K562 (cell line): ENCODE measurements around the gene NUP98. TPM values are rescaled to one million over a fixed set of nuclear protein-coding genes. Genes with fewer than 3 reads are reported as not detected.
A peak's percentile ranks its signal among the peaks of the same experiment; 100 is the strongest.

ENCODE experiments used
- ARID2 ChIP-seq: fragments of 450-650 bp; IDR thresholded peaks from 2 replicates; pipeline ENCODE4 v1.6.1; 2017; ENCODE audit warnings: antibody characterized with exemption, mild to moderate bottlenecking
- ATF2 ChIP-seq: sonication (generic); formaldehyde crosslinking; IDR thresholded peaks from 2 replicates; pipeline ENCODE4 v1.8.1; 2022; ENCODE audit warnings: missing genetic modification reagents
- CBX1 ChIP-seq: sonication (generic); IDR thresholded peaks from 2 replicates; pipeline ENCODE4 v1.6.1; 2016; ENCODE audit warnings: antibody characterized with exemption, low read depth, mild to moderate bottlenecking
- CBX3 ChIP-seq, 2 experiments: IDR thresholded peaks; 1 replicate in 1 of 2; 2 replicates in 1 of 2; pipeline ENCODE4 v1.6.1; 2012; ENCODE audit warnings: inconsistent platforms in 2 of 2, low read length in 2 of 2, borderline replicate concordance in 1 of 2, control low read depth in 1 of 2
- CCNT2 ChIP-seq: IDR thresholded peaks from 2 replicates; pipeline ENCODE4 v1.6.1; 2011; ENCODE audit warnings: borderline replicate concordance, low read depth, mild to moderate bottlenecking, moderate library complexity, mixed read lengths, low read length; ENCODE audit not compliant: insufficient read length; ENCODE audit errors: extremely low read depth
- EZH2 ChIP-seq: IDR thresholded peaks from 2 replicates; pipeline ENCODE4 v1.6.1; 2012; ENCODE audit warnings: low read depth, mild to moderate bottlenecking, inconsistent platforms, low read length, borderline replicate concordance
- FOXJ2 ChIP-seq: fragments of 200-800 bp; sonication (Bioruptor generic); IDR thresholded peaks from 2 replicates; pipeline ENCODE4 v1.6.1; 2016; ENCODE audit warnings: missing genetic modification characterization, missing compliant biosample characterization
- HDGF ChIP-seq: fragments of 450-650 bp; IDR thresholded peaks from 2 replicates; pipeline ENCODE4 v1.6.1; 2016
- HNRNPUL1 ChIP-seq: fragments of 200-400 bp; formaldehyde crosslinking; IDR thresholded peaks from 2 replicates; pipeline ENCODE4 v1.6.1; 2017; ENCODE audit warnings: low read length
- HOXB6 ChIP-seq: fragments of 250-450 bp; sonication (Bioruptor Pico); IDR thresholded peaks from 2 replicates; pipeline ENCODE4 v1.5.1; 2022; ENCODE audit warnings: mild to moderate bottlenecking, borderline replicate concordance
- KAT7 ChIP-seq: sonication (generic); formaldehyde crosslinking; IDR thresholded peaks from 2 replicates; pipeline ENCODE4 v1.8.0; 2022; ENCODE audit warnings: missing genetic modification reagents, mild to moderate bottlenecking, borderline replicate concordance
- MAFF ChIP-seq: IDR thresholded peaks from 2 replicates; pipeline ENCODE4 v1.6.1; 2012; ENCODE audit warnings: low read length, improper control_type of control experiment
- SRSF3 ChIP-seq: fragments of 200-400 bp; formaldehyde crosslinking; IDR thresholded peaks from 2 replicates; pipeline ENCODE4 v1.6.1; 2016; ENCODE audit warnings: mild to moderate bottlenecking, low read length, moderate library complexity; ENCODE audit not compliant: insufficient read depth
- STAT5A ChIP-seq: IDR thresholded peaks from 2 replicates; pipeline ENCODE4 v1.6.1; 2012; ENCODE audit warnings: low read length, inconsistent platforms, borderline replicate concordance
- TAF15 ChIP-seq: fragments of 200-400 bp; formaldehyde crosslinking; IDR thresholded peaks from 2 replicates; pipeline ENCODE4 v1.6.1; 2017; ENCODE audit warnings: mild to moderate bottlenecking, low read depth, low read length, moderate library complexity
- ZFP36 ChIP-seq: fragments of 150-350 bp; IDR thresholded peaks from 2 replicates; pipeline ENCODE4 v1.6.1; 2018; ENCODE audit warnings: low read length, low read depth; ENCODE audit not compliant: partially characterized antibody
- ZKSCAN3 ChIP-seq: fragments of 250-450 bp; sonication (Bioruptor Pico); IDR thresholded peaks from 2 replicates; pipeline ENCODE4 v1.4.0; 2020
- ZNF124 ChIP-seq: sonication (generic); formaldehyde crosslinking; IDR thresholded peaks from 2 replicates; pipeline ENCODE4 v1.8.1; 2022; ENCODE audit warnings: missing genetic modification reagents
- ZNF274 ChIP-seq: IDR thresholded peaks from 2 replicates; pipeline ENCODE4 v1.6.1; 2011; ENCODE audit warnings: low read depth, mild to moderate bottlenecking, low read length, moderate library complexity, borderline replicate concordance
- polyA plus RNA-seq, 8 experiments: library from polyadenylated mRNA; depleted of rRNA in 4 of 8; stranded (reverse) in 5 of 8; unstranded in 3 of 8; fragments of >200 nt; fragmentation: Nextera tagmentation in 2 of 8; fragmentation: Illumina TruSeq in 1 of 8; extraction: Ambion mirVana in 2 of 8; extraction: Trizol in 1 of 8; gene quantifications; 2 replicates each; pipeline versions ENCODE4 v1.2.1 to v1.2.3, GENCODE V29; 2011 to 2014; ENCODE audit warnings: inconsistent platforms in 1 of 8, missing spikeins in 1 of 8
- total RNA-seq, 7 experiments: library from RNA; depleted of rRNA in 6 of 7; stranded (reverse); fragments of >200 nt in 6 of 7; fragmentation: Illumina TruSeq in 2 of 7; extraction: Trizol in 2 of 7; gene quantifications; 2 replicates each; pipeline versions ENCODE4 v1.2.1 to v1.2.3, GENCODE V29; 2011 to 2021; ENCODE audit warnings: low replicate concordance in 1 of 7
- TF ChIP-seq, protein P1 (sequence below): fragments of 200-800 bp; sonication (Bioruptor generic); IDR thresholded peaks from 2 replicates; pipeline ENCODE4 v1.6.1; 2017; ENCODE audit warnings: missing genetic modification characterization, missing compliant biosample characterization
- TF ChIP-seq, protein P2 (sequence below): fragments of 250-450 bp; sonication (Bioruptor Pico); IDR thresholded peaks from 2 replicates; pipeline ENCODE4 v1.5.0; 2021
- TF ChIP-seq, protein P3 (sequence below): fragments of 250-450 bp; sonication (Bioruptor Pico); IDR thresholded peaks from 2 replicates; pipeline ENCODE4 v1.5.0; 2021; ENCODE audit warnings: mild to moderate bottlenecking, moderate library complexity

The NUP98 gene
- total and polyA plus RNA-seq, 9 of the 15 experiments (the other 6 are each of a cell fraction or from before 2014, with no cell fraction given), result 45.1 to 196 (median 130) TPM

DNA sequence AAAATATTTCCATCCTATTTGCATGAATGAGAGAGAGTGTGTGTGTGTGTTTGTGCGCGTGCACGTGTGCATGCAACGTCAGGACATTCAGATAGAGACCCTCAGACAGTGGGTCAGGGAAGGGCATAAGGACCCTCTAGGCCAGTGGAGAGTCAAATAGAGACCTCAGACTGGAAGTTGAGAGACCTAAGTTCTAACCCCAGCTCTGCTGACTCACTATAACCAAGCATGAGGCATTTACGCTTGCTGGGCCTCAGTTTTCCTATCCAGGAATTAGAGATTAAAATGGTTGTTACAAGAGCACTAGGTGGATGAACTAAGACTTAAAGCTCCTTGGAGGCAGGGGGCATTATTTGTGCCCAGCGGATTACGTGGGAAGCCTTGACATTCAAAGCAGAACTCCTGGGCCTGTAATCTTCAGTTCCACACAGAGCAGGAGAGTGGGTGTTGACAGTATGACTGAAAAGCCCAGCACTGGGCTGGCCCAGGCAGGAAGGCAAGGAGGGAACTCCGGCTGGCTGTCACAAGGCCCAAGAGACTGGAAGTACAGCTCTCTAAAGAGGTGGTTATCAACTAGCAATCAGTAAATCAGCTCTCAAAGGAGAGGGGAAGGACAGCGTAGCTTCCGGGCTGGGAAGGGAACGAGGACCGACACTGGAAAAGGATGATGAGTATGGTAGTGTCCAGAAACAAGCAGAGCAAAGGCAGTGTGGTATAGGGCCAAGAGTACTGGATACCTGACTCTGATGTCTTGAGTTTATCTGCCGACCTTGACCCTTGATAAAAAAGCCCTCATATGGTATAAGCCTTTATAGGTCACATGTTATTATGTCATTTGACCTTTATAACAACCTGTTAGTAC, 34.3 kb upstream of the NUP98 start (continued):
- TF ChIP-seq EZH2, result no peak
- TF ChIP-seq, protein P1, sequence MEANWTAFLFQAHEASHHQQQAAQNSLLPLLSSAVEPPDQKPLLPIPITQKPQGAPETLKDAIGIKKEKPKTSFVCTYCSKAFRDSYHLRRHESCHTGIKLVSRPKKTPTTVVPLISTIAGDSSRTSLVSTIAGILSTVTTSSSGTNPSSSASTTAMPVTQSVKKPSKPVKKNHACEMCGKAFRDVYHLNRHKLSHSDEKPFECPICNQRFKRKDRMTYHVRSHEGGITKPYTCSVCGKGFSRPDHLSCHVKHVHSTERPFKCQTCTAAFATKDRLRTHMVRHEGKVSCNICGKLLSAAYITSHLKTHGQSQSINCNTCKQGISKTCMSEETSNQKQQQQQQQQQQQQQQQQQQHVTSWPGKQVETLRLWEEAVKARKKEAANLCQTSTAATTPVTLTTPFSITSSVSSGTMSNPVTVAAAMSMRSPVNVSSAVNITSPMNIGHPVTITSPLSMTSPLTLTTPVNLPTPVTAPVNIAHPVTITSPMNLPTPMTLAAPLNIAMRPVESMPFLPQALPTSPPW (CRISPR knock-in tag), result peak; percentile 49
- TF ChIP-seq HOXB6, result no peak
- no peak for TF ChIP-seq ZKSCAN3 (CRISPR knock-in tag)
- peak; percentile 2 for TF ChIP-seq ZFP36
- TF ChIP-seq, protein P2, sequence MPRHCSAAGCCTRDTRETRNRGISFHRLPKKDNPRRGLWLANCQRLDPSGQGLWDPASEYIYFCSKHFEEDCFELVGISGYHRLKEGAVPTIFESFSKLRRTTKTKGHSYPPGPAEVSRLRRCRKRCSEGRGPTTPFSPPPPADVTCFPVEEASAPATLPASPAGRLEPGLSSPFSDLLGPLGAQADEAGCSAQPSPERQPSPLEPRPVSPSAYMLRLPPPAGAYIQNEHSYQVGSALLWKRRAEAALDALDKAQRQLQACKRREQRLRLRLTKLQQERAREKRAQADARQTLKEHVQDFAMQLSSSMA (CRISPR knock-in tag), result no peak
- TF ChIP-seq ATF2, result no peak
- TF ChIP-seq CBX3 (IDR thresholded peaks at IDR 0.05; ENCODE audit: borderline replicate concordance in 1 of 2, low read length in 2 of 2), result peak in 1 of 2 experiments; percentile 58; a peak in 1 of 3 replicates
- TF ChIP-seq SRSF3, result no peak
- TF ChIP-seq CBX1, result peak; percentile 55; the same call in 1 of the 2 replicates
- TF ChIP-seq MAFF, result no peak
- TF ChIP-seq CCNT2, result no peak
- TF ChIP-seq HDGF, result no peak
- no peak for TF ChIP-seq ZNF274
- TF ChIP-seq, protein P3, sequence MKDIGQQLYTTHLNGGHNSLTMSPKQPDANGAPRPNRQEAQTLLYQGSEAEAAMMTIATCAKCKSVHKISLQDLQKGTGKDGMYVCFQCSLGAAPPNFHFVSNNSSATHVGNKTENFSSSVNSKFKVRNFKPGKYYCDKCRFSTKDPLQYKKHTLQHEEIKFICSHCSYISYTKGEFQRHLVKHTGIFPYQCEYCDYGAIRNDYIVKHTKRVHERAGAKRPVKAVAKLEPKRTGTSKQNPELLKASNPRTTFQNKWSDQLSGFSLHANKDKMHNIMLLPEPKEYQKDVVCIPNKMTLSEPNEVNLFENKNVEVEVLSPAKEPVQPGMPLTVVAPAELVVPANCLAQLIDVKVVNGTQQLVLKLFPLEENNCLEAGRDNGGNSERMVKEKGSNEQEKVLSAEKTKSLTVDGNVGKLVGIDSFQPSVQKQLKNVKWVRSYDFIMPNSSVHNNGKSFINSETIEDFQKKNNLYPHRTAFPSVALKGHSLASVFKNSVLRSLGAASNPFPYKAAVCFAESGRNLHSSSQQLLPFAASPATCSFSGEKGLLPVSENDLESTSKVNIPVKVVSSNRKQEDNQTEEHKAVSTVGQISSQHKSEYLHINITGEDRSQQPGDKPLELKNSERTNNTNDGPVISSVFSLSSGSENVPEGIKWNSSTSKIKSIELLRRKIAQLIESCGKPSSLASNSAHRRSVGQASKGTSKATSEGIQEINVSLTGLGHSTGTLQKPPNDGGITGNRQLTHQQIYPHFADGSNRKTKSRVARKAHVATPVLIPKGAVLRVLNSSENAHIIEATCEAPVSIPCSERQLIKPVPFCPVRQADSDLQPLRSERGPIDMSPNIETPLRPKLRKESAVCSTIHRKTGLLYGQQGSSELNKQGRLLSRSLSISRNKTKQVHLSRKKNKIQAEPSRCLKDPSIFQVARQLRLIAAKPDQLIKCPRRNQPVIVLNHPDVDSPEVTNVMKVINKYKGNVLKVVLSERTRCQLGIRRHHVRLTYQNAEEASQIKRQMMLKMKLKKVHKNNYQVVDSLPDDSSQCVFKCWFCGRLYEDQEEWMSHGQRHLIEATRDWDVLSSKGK (CRISPR knock-in tag), result no peak
- TF ChIP-seq KAT7 (CRISPR knock-in tag), result no peak
- TF ChIP-seq ZNF124, result no peak
- 0 out of 2 replicates have a peak, but pooled peaks have one; percentile 17 for TF ChIP-seq STAT5A
- TF ChIP-seq HNRNPUL1, result no peak
- TF ChIP-seq ARID2, result no peak
- no peak for TF ChIP-seq TAF15
- no peak; the same call in 1 of the 2 replicates for TF ChIP-seq FOXJ2 (tag)
